ENCODE results near the gene TYMP.

Gene TYMP

GRCh38 chr22:50505776-50506610 is 23.8 kb downstream of the TYMP start:
- TF ChIP-seq, protein P1, sequence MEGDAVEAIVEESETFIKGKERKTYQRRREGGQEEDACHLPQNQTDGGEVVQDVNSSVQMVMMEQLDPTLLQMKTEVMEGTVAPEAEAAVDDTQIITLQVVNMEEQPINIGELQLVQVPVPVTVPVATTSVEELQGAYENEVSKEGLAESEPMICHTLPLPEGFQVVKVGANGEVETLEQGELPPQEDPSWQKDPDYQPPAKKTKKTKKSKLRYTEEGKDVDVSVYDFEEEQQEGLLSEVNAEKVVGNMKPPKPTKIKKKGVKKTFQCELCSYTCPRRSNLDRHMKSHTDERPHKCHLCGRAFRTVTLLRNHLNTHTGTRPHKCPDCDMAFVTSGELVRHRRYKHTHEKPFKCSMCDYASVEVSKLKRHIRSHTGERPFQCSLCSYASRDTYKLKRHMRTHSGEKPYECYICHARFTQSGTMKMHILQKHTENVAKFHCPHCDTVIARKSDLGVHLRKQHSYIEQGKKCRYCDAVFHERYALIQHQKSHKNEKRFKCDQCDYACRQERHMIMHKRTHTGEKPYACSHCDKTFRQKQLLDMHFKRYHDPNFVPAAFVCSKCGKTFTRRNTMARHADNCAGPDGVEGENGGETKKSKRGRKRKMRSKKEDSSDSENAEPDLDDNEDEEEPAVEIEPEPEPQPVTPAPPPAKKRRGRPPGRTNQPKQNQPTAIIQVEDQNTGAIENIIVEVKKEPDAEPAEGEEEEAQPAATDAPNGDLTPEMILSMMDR (IDR thresholded peaks at IDR 0.05), result no peak

- TF ChIP-seq, protein P1 (IDR thresholded peaks at IDR 0.05), result no peak
These were observed 24.5 kb downstream of the TYMP start for GRCh38 chr22:50505276-50505775.

- TF ChIP-seq, protein P1 (IDR thresholded peaks at IDR 0.05), result no peak
These were observed 25.2 kb downstream of the TYMP start for GRCh38 chr22:50504369-50505211.

DNA sequence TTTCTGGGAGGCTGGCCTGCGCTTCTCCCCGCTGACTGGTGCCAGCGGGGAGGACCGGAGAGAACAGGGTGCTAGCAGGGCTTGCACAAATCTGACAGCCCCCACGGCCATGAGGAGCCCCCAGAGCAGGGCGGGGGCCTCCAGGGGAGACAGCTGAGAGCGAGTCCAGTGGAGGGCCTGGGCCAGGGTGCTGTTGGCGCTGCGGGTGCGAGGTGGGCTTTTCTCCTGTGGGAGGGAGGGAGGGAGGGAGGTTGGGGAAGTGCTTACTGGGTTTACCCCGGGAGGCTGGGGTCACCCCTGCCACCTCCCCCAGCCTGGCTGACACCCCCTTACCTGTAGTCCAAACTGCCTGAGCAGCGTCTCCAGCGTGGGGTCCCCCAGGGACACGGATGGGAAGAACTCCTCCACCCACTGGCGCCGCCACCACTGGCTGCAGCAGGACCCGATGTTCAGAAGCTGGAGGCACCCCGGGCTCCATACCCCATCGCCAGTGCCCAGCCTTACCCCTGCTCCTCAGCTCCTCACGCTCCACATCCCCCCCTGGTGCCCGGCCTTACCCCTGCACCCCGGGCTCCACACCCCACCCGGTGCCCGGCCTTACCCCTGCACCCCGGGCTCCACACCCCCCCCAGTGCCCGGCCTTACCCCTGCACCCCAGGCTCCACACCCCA is 26.2 kb downstream of the TYMP start:
- TF ChIP-seq, protein P1 (IDR thresholded peaks at IDR 0.05), result no peak

- TF ChIP-seq, protein P1 (IDR thresholded peaks at IDR 0.05), result no peak
These were observed 27.0 kb downstream of the TYMP start for GRCh38 chr22:50502628-50503474.

GRCh38 chr22:50502096-50502495 is 27.7 kb downstream of the TYMP start:
- TF ChIP-seq, protein P1 (IDR thresholded peaks at IDR 0.05), result no peak

Data from LNCAP (cell line).